Activated naive CD8-positive, alpha-beta T cell treated with anti-CD3 and anti-CD28 coated beads, Interleukin-2, amount 50 U/mL, for 16 hours (primary cell): Measurements from ENCODE around the gene MAGI2.
"Not testable (repeated sequence)": the region's sequence is repeated elsewhere in the genome, so short reads cannot be mapped to it uniquely, and the experiment has no call there.

Experiments
- DNase-seq: peaks from one replicate; pipeline ENCODE4 v3.0.0-alpha.2; 2020; ENCODE audit warnings: low read depth, low spot score

Gene MAGI2

DNA sequence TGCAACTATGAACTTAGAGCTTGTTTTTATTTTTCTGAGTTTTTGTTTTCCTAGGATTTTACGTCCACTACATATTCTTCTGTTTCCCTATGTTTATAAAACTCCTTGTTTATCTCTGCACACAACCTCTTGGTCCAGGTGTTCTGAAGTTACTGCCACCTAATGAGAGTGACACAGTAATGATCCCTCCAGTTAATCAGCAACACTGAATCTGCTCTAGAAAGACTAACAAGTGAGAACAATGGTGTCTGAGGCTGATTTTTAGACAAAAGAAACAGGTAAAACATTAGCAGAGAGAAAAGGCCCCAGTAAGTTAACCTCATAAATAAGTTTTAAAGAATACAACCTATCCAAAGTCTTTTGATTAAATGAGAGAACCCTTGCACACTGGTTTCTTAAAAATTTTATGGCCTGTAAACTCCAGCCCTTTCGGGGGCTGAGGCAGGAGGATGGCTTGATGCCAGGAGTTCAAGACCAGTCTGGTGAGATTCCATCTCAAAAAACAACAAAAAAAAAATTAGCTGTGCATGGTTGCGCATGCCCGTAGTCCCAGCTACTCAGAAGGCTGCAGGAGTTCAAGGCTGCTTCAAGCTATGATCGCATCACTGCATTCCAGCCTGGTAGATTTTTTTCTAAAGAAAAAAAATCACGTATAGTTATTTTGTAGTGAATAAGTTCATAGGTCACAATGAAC, 397.6 kb downstream of the MAGI2 start:
- DNase-seq = no peak

DNA sequence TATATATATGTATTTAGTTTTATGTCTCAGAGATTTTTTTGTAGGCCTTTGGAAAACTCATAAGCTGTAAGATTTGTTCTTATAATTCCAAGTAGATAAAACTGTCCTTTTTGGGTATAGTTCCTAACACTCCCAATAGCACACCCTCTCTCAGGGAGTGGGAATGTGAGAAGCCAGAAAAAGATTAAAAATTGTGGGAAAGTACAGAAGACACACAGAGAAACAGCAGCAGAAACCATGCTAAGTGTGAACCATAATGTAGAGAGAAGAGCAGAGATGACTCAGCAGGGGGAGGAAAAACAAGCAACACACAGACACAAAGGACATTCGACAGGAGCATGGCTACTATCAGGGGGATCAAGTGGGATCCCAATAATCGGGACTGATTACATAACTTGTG, 401.6 kb downstream of the MAGI2 start:
- no peak for DNase-seq

DNA sequence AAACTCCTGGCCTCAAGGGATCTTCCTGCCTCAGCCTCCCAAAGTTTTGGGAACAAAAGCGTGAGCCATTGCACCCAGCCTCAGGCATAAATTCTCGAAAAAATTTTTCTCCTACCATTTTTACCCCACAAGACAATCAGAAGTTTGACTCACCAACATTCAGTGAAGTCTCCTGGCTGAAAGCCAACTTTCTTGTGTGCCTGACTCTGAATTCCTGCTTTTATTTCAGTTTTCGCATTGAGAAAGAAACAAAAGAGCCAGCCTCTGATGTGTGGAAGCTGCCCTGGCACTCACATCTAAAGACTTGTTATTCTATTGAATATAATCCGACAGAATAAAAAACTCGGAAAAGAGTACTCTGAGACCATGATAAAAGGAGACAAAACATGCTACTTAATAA, 402.9 kb downstream of the MAGI2 start:
- no peak for DNase-seq

DNA sequence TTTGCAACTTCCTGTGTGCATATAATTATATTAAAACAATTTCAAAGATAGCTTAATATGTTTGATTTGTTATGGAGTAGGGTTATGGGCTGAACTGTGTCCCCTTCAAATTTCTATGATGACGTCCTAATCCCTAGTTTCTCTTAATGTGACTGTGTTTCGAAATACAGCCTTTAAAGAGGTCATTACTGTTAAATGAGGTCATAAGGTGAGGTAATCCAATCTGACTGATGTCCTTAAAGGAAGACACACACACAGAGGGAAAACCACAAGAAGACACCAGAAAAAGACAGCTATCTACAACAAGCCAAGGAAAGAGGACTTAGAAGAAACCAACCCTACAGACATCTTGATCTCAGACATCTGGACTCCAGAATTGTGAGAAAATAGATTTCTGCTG, 407.4 kb downstream of the MAGI2 start:
- no peak for DNase-seq

DNA sequence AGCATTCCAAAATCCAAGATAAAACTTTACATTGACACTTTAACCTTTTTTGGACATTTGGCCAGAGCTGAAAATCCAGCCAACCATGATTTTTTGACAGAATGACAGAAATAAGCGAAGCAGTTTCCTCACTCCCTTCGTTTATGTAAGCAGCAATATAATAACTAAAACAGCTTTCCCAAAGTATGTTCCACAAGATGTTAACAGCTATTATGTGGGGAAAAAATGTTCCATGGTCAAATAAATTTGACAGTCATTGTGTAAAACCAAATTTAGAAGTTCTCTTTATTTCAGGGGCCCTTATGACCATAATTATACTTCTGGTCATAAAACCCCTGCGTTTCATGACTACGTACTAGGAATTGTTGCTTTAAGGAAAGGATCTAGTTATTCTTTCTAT, 416.5 kb downstream of the MAGI2 start:
- no peak for DNase-seq

DNA sequence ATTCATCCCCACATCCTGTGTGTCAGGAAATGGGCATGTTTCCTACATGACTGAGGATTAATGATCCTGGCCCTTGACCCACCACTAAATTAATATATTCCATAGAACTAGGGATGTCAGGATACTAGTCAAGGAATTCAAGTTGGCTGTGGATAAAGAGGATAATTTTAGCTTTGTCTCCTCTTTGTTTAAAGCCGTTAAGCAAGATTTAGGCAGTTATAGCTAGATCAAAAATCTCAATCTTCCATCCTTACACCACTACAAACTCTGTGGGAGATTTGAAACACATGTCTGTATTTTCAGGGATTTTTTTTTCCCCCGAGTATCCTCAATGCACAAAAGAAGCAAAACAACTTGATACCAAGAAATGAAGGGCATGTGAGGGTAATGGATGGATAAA, 417.1 kb downstream of the MAGI2 start:
- no peak for DNase-seq

DNA sequence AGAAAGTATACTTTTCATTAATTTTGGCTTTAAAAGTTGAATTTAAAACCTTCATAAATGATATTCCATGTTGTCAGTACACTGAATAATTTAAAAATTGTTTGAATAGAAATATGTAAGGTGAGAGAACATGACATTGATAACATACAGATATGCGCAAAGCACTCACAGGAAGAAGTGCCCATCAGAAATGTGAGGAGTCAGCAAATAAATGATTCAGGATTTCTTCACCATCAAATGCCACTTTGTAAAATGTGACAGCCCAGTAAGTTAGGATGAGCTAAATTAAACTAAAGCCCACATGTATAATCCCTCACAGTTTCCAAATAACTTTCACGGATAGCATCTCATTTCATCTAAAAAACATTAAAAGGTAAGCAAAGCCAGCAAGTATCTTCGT, 417.6 kb downstream of the MAGI2 start:
- DNase-seq = no peak

DNA sequence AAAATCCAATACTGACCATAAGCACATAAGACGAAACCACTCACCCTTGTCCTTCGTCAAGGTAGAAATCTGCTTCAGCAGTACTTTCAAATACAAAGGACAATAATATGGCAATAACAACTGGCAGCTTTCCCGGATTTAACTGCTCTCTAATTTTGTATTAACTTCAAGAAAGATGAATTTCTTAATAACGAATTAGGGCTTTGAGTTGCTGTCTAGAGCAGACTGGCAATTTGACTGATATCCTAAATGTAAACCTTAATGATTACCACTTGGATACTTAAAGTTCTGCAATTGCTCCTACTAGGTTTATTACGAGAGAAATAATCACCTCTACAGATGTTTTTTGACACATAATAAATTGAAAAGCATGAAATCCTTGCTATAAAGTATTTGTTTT, 418.7 kb downstream of the MAGI2 start:
- no peak for DNase-seq

DNA sequence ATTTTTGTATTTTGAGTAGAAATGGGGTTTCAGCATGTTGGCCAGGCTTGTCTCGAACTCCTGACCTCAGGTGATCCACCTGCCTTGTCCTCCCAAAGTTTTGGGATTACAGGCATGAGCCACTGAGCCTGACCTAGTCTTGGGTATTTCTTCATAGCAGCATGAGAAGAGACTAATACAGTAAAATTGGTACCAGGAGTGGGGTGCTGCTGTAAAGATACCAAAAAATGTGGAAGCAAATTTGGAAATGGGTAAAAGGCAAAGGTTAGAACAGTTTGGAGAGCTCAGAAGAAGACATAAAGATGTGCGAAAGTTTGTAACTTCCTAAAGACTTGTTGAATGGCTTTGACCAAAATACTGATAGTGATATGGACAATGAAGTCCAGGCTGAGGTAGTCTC, 433.8 kb downstream of the MAGI2 start:
- DNase-seq = not testable (repeated sequence)

DNA sequence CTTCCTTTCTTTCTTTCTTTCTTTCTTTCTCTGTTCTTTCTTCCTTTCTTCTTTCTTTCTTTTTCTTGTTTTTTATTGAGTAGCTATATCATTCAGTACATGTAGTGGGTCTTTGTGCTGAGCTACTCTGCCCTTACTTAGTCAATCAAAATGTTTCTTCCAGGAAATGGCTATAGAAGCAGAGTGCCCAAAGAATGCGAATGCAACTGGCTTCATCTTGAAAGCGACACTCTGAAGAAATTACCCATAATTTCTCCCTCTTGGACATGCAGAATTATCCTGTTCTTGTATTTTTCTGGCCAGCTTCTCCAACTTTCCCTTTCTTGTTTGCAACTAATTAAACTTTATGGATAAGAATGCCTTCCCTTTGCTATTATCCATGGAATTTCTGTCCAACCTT, 441.5 kb downstream of the MAGI2 start:
- no peak for DNase-seq

DNA sequence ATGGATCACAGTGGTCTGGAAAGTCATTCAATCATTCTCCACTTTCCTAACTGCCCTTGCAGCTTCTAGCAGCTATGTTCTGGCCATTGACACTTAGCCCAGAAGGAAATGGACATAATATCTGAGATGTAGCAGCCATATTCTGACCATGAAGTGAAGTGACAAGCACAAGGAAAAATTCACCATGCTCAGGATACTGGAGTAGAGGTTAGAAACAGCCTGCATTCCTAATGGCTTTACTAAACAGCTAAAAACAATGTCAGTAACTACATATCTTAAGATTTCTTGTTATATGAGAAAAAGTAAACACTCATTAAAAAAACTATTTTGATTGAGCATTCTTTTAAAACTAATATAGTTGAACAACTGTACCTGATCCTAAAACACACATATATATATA, 443.8 kb downstream of the MAGI2 start:
- no peak for DNase-seq

DNA sequence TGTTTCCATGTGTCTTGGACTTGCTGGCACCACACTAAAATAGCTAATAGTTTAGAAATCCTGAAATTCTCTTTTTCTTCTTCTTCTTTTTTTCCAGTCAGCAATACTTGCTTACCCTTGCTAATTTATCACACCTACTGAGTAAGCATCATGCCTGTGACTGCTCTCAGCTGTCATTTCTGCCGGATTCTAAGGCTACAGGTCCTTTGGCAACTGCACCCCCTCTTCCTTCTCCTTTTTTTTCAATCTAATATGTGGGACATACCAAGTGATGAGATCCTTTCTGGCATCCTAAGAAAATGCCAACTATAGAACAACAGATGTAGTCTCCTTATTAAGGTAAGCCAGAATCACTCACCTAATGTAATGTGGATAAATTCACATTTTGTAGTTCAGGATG, 444.7 kb downstream of the MAGI2 start:
- no peak for DNase-seq

DNA sequence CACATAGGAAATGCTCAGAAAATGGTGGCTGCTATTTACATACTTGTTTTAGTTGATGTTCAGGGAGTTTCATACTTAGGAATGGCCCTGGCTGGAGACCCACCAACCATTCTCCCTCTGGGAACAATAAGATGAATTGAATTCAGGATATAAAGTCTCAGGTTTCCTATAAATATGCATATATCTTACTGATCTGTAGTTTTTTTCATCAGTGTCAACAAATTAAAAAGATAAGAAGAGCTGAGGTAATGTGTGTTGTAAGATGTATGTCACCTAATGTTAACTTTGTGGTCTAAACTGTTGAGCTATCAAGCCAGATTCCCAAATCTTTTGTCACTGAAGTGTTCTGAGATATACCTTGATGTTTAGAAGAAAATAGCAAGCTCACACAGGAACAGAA, 457.5 kb downstream of the MAGI2 start:
- DNase-seq = no peak

DNA sequence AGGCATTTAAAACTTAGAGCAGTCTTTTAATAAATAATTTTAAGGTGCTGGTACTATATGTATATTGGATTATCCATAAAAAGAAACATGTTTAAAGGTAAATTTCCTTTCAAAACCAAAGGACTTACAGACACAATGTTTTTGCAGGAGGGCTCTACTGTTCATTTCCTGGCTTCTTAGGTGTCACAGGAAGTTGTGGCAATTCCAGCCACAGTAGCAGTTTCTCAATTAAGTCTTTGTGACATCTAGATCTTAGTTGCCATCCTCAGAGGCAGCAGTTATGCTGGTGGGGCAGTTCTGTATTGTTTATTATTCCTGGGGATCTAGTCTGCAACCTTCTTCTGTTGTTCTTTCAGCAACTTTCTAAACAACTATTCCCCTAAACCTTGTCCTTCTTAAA, 460.1 kb downstream of the MAGI2 start:
- no peak for DNase-seq

DNA sequence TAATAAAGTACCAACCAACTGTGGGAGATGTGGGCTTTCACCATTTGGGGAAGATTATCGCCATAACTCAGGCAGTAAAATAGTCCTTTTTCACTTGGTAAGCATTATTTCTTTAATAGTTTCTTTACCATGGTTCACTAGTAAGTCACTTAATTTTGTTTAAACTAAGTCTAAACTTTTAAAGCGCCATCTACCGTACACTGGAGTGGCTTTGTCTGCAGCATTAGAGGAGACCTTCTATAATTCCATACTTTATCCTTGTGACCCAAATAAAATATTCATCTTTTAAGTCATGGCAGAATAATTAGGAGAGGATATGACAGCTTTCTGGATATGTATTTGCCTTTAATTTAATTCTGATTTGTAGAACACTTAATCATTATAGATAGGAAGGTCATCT, 468.0 kb downstream of the MAGI2 start:
- DNase-seq = no peak

DNA sequence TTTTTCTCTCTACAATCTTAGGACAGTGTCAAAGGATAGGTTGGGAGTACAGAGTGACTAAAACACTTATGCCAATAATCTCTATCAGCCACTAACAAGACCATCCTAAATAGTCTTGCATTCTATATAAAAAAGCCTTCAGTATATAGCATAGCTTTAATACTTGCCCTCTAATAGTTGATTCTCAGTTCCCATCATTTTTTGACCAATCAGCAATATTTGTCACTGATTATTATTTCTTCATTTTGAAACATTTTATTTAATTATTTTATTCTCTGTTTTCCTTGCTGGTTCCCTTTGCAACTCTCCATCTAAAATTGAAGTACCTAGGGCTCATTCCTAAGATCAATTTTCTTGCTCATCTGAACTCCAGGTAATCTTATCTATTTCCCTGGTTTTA, 470.0 kb downstream of the MAGI2 start:
- DNase-seq = no peak

DNA sequence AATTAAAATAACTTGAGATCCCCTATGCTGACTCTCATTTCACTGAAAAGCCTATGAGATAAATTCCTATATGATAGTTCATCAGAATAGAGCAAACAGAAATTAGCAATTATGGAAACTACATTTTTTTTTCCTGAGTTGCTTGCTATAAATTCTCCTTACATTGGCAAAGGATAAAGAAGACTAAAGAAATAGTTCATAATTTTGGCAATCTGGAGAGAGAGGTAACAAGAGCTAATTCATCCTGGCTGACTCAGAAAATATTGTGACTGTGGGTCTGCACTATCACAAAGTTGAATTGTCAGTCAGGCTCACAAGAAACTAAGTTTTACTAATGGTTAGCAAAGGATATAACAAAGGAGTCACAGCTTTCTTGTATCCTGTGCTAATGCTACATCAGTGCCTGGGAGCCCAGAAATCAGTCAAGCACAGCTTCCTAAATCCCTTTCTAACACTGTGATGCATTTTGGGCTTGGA, 483.0 kb downstream of the MAGI2 start:
- DNase-seq = no peak

DNA sequence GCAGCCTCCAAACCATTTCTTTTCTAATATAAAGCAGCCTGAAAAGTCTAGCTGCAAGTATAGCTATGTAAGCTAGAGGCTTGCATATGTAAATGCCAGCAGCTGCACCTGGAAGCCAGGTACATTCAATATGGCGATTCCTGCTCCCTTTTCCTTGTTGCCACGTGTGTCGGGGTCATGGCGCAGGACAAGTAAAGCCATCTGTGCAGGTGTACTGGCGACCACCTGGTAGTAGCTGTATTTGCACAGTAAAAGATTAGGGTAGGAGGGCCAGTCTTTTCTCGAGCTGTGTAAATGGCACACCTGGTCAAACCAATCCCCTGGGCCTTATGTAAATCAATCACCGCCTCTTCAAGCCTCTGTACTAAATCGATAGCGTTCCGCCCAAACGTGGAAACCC, 484.5 kb downstream of the MAGI2 start:
- DNase-seq = no peak

DNA sequence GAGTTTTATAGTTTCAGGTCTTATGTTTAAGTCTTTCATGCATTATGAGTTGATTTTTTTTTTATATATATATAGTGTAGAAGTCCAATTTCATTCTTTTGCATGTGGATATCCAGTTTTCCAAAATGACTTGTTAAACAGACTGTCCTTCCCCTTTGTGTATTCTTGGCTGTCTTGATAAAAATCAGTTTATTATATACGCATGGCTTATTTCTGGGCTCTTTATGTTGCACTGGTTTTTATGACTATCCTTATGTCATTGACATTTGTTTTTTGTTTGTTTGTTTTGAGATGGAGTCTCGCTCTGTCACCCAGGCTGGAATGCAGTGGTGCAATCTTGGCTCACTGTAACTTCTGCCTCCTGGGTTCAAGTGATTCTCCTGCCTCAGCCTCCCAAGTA, 485.9 kb downstream of the MAGI2 start:
- DNase-seq = not testable (repeated sequence)

DNA sequence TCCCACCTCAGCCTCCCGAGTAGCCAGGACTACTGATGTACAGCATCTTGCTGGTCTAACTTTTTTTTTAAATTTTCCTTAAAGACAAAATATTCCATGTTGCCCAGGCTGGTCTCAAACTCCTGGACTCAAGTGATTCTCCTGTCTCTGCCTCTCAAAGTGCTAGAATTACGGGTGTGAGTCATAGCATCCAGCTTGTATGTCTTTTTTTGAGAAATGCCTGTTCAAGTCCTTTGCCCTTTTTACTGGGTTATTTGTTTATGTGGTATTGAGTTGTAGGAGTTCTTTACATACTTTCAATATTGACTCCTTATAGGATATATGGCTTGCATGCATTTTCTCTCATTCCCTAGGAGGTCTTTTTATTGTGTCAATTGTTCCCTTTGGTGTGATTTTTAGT, 486.4 kb downstream of the MAGI2 start:
- no peak for DNase-seq

DNA sequence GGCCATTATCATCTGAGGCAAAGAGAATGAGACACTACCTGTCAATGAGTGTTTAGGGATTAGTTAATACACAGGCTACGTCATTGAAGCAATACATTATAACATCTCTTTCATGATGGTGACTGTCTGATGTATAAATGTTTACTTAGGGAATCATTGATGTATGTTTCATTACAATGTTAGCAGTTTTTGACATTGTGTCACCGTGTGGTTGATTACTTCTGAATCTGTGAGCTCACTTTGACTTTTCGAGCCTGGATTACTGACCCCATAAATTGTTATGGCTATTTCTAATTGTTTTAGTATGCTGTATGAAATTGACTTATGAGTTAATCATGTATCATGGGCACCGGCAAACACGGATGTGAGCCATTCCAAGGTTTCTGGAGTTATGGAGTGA, 494.0 kb downstream of the MAGI2 start:
- DNase-seq = no peak

DNA sequence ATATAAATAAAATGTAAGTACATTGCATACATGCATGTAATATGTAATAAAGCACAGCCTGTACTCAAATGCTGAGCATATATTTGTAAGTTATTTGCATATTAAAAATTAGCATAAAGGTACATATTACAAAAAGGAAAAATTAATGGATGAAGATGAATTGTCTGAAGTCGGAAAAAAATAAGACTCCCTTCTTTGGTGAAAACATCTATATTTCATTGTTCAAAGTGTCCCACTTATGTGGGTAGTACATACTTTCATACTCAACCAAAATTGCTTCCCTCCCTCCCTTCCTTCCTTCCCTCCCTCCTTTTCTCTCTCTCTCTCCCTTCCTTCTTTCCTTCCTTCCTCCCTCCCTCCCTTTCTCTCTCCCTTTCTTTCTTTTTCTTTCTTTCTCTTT, 498.1 kb downstream of the MAGI2 start:
- DNase-seq = no peak

DNA sequence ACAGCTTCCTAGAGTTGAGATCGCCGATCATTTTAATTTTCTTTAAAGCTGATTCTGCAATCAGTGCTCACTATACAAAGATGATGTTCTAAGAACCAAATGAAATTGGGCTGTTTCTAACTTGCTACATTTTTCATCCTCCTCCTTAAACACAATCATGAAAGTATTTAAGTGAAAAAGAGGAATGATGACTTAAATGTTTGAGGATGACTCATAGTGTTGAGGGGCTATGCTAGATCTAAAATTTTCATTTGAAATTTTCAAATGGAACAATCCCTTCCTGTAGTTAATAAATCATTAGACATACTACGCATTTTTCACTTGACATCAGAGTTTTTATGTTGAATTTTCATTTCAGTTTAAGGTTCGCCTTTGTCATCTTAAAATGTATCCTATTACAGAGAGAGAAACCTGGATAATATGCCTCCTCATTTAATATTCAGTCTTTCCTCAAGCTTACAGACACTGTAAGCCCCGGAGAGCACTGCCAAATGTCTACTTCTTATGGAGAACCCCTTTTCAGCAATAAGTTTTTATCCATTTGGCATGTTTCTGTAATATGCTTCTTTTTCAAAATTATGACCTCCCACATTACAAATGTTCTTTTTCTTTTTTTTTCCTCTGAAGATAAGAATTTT, 499.6 kb downstream of the MAGI2 start:
- DNase-seq = no peak

DNA sequence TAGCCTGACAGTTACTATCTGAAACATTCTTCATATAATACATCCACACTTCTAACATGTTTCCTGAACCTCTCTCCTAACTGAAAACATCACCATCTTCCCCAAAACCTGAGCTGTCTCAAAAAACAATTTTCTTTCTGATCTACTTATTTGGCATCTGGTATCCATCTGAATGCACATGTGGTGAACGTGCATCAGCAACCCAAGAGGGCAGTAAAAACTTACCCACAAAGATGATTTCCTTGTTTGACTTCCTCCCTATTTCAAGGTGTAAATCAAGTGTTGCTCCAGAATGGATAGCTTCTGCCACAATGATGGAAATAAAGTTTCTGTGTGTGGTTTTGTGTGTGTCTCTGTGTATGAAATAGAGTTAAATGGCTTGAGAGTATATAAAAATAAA, 500.4 kb downstream of the MAGI2 start:
- DNase-seq = no peak
